Esophagus (tissue), 2 donors: ENCODE data around the gene NKX1-1. TPM values are rescaled to one million over a fixed set of nuclear protein-coding genes. Genes with fewer than 3 reads are reported as not detected.

Experiments used
- H3K27ac ChIP-seq, 2 donors: one replicate each; pipeline ENCODE4 v1.5.1; 2013; ENCODE audit warnings: low read depth in 2 of 2, mild to moderate bottlenecking in 2 of 2, inconsistent platforms in 1 of 2, low read length in 1 of 2, moderate library complexity in 1 of 2
- H3K27me3 ChIP-seq, 2 donors: one replicate each; pipeline ENCODE4 v1.6.1; 2013; ENCODE audit warnings: low read length in 2 of 2, control low read depth in 1 of 2, mild to moderate bottlenecking in 1 of 2; ENCODE audit not compliant: insufficient read depth in 2 of 2, control insufficient read depth in 1 of 2
- H3K36me3 ChIP-seq, 2 donors: one replicate each; pipeline ENCODE4 v1.6.1; 2013; ENCODE audit warnings: low read length in 1 of 2; ENCODE audit not compliant: control insufficient read depth in 2 of 2, insufficient read depth in 2 of 2
- H3K4me1 ChIP-seq, 2 donors: one replicate each; pipeline ENCODE4 v1.6.1; 2013; ENCODE audit warnings: low read length in 1 of 2; ENCODE audit not compliant: control insufficient read depth in 2 of 2, insufficient read depth in 2 of 2
- H3K4me3 ChIP-seq, 2 donors: one replicate each; pipeline ENCODE4 v1.5.1; 2013; ENCODE audit warnings: low read length in 2 of 2, mild to moderate bottlenecking in 2 of 2, low read depth in 1 of 2, moderate library complexity in 1 of 2
- H3K9me3 ChIP-seq, 2 donors: one replicate each; pipeline ENCODE4 v1.6.1; 2013; ENCODE audit warnings: mild to moderate bottlenecking in 2 of 2, low read depth in 1 of 2, low read length in 1 of 2, moderate library complexity in 1 of 2; ENCODE audit not compliant: control insufficient read depth in 2 of 2, insufficient read depth in 1 of 2
- WGBS, 2 donors: extraction: QIAGEN DNeasy Blood & Tissue Kit; methylation state at CpG; one replicate each; pipeline ENCODE4 v1.1.7; 2013; 5-methylcytosine and 5-hydroxymethylcytosine counted together
- polyA plus RNA-seq, 2 donors: library from polyadenylated mRNA; stranded (reverse); fragments of 200-250 nt; gene quantifications; one replicate each; pipeline ENCODE4 v1.2.3, GENCODE V29; 2013
- donor health status: healthy with polysubstance abuse.
- donor health status: Bipolar disorder and iron deficiency.

The NKX1-1 gene
- polyA plus RNA-seq, 2 donors = not detected

DNA sequence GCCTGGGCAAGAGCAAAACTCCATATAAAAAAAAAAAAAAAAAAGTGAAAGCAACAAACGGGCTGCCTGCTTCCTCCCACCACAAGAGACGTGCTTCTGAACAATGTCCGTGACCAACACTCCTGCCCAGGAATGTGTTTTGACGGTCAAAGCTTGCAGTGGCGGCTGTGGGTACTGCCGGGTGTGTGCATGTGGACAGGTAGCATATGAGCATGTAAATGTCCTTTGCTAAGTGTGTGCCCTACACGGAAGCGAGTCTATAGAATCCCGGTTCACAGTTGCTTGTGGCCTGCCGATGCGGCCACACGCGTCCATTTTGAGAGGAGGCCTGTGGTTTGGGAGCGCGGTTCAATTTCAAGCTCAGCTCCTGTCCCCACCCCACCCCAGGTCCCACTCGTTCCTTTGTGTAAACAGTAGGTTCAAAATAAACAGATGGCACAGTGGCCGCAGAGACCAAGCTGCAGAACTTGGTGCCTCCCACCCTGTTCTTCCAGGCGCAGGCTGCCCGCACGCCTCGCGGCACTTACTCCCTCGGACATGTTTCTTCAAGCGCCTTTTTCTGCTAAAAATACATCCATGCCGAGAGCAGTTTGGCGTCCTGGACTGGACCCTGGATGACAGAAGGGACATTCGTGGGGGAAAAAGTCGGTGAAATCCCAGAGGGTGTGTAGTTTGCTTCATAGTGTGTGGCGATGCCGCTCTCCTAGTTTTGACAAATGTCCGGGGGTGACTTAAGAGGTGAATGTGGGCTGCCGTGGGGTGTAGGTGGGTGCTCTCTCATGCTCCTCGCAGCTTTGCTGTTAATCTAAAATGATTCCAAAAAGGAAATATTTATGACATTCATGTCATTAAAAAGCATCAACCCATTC is 11.5 kb upstream of the NKX1-1 start:
- WGBS, 2 donors = 72 to 77% methylated on average over 33 of the region's 33 CpGs
- no peak overlapping the region for H3K27ac ChIP-seq
- no peak overlapping the region for H3K4me3 ChIP-seq
- H3K36me3 ChIP-seq = no peaks in the 10 kb centered on the region
- peaks cover 4 to 14% of the 10 kb centered on the region in 2 donors for H3K27me3 ChIP-seq
- H3K4me1 ChIP-seq = no peaks in the 10 kb centered on the region
- H3K9me3 ChIP-seq = peaks cover 0 to 6% of the 10 kb centered on the region in 2 donors

DNA sequence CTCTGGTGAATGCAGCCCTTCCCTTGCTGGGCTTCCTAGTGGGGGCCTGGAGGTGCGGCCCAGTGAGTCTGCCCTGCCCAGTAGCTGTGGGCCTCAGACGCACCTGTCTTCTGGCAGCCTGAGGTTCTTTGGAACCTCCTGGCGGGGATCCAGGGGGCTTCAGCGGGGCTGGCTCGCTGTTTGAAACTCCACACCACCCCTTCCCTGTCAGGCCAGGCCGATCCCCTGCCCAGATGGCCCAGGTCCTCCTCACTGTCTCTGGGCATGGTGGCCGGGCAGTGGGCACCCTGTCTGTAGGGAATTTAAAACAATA is 10.7 kb upstream of the NKX1-1 start:
- Histone ChIP-seq H3K36me3 (no peaks in the 10 kb centered on the region), H3K27me3 (peaks cover 4 to 14% of the 10 kb centered on the region in 2 donors), H3K9me3 (peaks cover 0 to 7% of the 10 kb centered on the region in 2 donors), H3K27ac (no peak overlapping the region), H3K4me1 (no peaks in the 10 kb centered on the region), H3K4me3 (no peak overlapping the region)
- WGBS, 2 donors = 63 to 69% methylated on average over 7 of the region's 7 CpGs

DNA sequence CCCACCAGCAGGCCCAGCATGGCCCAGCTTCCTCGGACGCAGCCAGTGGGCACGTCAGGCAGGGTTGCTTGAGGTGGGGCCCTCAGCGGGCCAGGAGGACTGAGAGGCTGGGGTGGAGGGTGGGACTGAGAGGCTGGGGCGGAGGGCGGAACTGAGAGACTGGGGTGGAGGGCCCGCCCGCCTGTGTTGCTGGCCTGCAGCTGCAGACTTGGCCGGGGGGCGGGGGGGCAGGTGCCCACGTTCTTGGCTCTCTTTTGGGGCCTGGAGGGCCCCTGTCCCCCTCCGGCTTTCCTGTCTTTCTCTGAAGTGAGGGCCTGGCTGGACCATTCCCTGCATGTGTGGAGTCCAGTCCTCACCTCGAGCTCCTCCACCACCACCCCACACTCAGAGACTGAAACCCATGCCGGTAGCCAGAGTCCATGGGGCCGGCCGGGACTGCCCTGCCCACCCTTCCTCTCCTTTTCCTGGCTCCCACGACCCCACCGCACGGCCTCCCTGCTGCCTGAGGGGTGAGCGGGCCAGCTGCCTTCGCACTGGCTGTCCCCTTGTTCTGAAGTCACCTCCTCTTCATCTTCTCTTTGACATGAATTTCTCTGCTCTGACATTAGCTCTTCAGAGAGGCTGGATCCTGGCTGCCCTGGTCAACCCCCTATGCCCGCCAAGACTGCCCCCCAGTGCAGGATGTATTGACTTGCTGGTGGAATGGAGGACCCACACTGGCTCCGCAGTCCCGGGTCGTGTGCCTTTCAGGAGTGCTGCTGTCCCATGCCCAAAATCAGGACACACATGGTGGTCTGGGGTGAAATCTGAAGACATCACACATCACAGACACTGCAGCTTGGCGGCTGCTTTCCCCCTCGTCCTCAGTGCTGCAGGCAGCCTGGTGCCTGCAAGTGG is 10.1 kb upstream of the NKX1-1 start:
- Histone ChIP-seq H3K36me3 (no peaks in the 10 kb centered on the region), H3K4me3 (no peak overlapping the region), H3K4me1 (no peaks in the 10 kb centered on the region), H3K27ac (no peak overlapping the region), H3K27me3 (peaks cover 4 to 14% of the 10 kb centered on the region in 2 donors), H3K9me3 (peaks cover 0 to 7% of the 10 kb centered on the region in 2 donors)
- WGBS, 2 donors = 54 to 64% methylated on average over 24 to 27 of the region's 27 CpGs

DNA sequence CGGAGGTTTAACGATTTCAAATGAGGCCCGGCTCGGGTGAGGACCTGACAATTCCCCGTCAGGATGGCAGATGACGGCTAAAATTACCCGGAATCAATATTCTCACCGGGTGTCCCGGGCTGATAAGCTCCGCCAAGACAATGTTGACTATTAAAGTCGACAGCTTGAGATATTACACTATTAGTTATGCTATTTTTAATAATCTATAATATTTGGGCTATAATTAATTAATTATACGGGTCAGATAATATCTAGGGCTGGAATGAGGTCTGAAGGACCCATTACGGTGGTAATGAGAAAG is 9.4 kb upstream of the NKX1-1 start:
- H3K9me3 ChIP-seq = peaks cover 0 to 7% of the 10 kb centered on the region in 2 donors
- peaks cover 4 to 14% of the 10 kb centered on the region in 2 donors for H3K27me3 ChIP-seq
- H3K36me3 ChIP-seq = no peaks in the 10 kb centered on the region
- WGBS, 2 donors = 50 to 73% methylated on average over 13 of the region's 13 CpGs
- no peak overlapping the region for H3K27ac ChIP-seq
- H3K4me3 ChIP-seq = no peak overlapping the region
- no peaks in the 10 kb centered on the region for H3K4me1 ChIP-seq

DNA sequence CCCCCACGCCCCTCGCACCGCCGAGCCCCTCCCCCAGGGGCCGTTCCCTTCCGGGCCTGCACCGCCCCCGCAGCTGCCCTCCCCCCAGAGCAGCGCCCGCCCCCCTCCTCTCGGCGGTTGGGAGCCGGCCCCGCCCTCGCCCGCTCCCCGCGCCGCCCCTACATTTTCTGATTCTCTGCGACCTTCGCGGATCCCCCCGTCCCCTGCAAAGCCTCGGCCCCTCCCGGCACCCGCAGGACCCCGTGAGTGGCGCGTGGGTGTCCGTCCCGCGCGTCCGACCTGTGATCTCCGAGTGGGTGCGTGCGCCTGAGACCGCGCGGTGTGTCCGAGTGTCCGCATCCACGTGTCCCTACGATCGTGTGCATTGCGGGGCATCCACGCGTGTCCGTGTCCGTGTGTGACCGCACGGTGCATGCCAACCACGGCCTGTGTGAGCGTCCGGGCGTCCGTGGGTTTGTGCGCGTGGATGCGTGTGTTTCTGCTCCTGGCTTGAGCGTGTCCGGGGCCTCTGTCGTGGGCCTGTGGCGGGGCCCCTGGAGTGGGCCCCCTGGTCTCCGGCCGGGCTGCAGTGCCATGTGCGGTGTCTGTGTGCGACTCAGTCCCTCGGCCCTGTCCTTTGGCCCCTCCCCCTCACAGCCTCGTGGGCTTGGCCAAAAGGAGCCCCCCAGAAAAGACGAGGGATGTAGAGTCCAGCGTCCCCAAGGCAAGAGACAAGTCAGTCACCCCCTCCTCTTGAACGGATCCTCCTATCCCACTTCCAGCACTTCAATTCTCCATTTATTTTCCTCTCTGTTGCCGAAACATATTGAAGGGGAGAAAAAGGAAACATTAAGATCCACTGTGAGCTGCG is 8.8 kb upstream of the NKX1-1 start:
- 43 to 45% methylated on average over 55 to 72 of the region's 75 CpGs for WGBS, 2 donors
- peaks cover 4 to 14% of the 10 kb centered on the region in 2 donors for H3K27me3 ChIP-seq
- H3K36me3 ChIP-seq = no peaks in the 10 kb centered on the region

DNA sequence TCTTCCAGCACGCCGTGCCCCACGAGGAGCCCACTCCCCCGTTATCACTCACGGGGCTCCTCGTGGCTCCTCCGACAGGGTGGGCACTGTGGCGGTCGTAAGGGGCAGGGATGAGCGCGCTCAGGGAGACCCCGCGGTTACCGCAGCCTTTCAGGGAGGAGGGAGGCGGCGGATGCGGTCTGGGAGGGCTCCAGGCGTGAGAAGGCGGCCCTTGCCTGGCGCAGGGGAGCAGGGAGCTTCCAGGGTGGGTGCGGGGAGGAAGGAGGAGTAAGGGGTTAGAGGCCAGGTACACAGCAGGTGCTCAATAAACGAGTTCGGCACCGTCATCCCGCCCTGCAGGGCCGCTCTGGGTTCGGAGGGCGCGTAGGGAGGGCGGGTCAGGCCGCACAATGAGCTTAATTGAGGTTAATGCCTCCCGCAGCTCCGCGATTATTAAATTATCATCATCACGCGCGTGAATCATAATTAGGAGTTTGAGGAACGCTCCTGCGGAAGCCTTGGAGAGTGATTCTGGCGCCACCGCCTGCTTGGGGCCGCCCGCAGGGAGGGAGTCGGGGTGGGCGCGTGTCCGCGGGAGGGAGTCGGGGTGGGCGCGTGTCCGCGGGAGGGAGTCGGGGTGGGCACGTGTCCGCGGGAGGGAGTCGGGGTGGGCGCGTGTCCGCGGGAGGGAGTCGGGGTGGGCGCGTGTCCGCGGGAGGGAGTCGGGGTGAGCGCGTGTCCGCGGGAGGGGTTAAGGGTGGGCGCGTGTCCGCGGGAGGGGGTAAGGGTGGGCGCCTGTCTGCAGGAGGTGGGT is 7.6 kb upstream of the NKX1-1 start:
- Histone ChIP-seq H3K4me1 (no peaks in the 10 kb centered on the region), H3K27me3 (peaks cover 4 to 14% of the 10 kb centered on the region in 2 donors), H3K27ac (no peak overlapping the region), H3K36me3 (no peaks in the 10 kb centered on the region), H3K9me3 (peaks cover 0 to 10% of the 10 kb centered on the region in 2 donors), H3K4me3 (no peak overlapping the region)
- WGBS, 2 donors = 25 to 26% methylated on average over 54 to 75 of the region's 77 CpGs

More for the DNA sequence above, 8.8 kb upstream of the NKX1-1 start:
- peaks cover 0 to 7% of the 10 kb centered on the region in 2 donors for H3K9me3 ChIP-seq
- H3K4me3 ChIP-seq = no peak overlapping the region
- H3K4me1 ChIP-seq = no peaks in the 10 kb centered on the region
- no peak overlapping the region for H3K27ac ChIP-seq

DNA sequence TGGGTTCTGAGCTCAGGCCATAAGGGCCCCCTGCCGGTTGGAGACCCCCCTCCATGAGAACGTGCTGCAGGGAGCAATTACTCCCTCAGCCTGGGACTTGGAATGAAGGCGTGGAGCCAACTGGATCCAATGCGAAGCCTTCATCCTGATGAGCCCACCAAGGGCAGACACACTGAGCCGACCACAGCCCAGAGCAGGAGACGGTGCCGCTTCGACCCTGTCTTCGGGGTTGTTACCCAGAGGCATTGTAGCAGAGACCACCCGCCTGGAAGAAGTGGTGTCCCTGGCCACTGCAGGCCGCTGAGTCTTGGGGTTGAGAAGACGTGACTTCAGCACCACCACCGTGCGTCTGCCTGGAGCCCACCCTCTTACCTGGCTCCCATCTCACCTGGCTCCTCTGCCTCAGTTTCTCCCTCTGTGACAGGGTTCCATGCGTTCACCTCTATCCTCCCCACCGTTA is 7.0 kb upstream of the NKX1-1 start:
- H3K4me3 ChIP-seq = no peak overlapping the region

DNA sequence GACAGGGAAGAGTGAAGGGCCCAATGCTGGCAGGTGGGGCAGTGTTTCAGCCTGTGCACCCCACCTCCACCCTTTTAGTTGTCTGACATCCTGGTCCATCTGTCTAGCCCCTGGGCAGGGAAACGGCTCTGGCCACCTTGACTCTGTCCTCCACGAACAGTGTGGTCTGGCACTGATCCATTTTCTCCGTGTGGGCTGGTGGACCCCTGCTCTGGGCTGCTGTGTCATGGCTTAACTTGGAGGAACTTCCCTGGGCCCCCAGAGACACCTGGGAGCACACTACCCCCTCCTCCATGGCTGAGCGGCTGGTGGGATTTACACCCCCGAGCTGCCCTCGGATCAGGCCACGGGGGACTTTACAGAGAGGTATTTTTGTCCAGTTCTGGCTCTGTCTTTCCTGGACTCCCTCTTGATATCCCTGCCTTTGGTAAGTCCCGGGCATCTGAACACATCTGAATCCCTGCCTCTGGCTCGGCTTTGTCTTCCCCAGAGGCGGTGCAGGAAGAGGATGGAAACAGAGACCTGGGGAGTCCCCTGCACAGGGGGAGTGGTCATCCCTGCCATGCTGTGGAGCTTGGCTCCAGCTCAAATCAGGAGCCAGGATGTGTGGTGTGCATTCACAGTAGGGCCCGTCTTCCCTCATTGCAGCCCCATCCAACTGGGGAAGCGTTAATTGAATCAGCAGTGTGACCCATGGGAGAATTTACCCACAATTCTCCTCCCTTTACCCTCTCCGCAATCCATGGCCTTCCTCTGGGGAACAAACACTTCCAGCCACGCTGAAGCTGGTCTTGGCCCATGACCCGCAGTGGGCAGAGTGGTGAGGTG is 6.3 kb upstream of the NKX1-1 start:
- no peaks in the 10 kb centered on the region for H3K4me1 ChIP-seq
- H3K9me3 ChIP-seq = peaks cover 0 to 10% of the 10 kb centered on the region in 2 donors
- WGBS, 2 donors = 51 to 60% methylated on average over 15 of the region's 15 CpGs
- H3K4me3 ChIP-seq = no peak overlapping the region
- H3K27ac ChIP-seq = no peak overlapping the region
- no peaks in the 10 kb centered on the region for H3K36me3 ChIP-seq
- H3K27me3 ChIP-seq = peaks cover 4 to 21% of the 10 kb centered on the region in 2 donors

More for the DNA sequence above, 7.0 kb upstream of the NKX1-1 start:
- no peak overlapping the region for H3K27ac ChIP-seq
- peaks cover 0 to 10% of the 10 kb centered on the region in 2 donors for H3K9me3 ChIP-seq
- WGBS, 2 donors = 62 to 63% methylated on average over 16 of the region's 16 CpGs
- peaks cover 4 to 18% of the 10 kb centered on the region in 2 donors for H3K27me3 ChIP-seq
- no peaks in the 10 kb centered on the region for H3K4me1 ChIP-seq
- H3K36me3 ChIP-seq = no peaks in the 10 kb centered on the region
